Loucy (cell line): Measurements from ENCODE around the gene TACC2.

ENCODE experiments used
- H2AFZ ChIP-seq: fragments of 200-600 bp; sonication (generic); 2 replicates; pipeline ENCODE4 v1.6.0; 2016; ENCODE audit warnings: antibody characterized with exemption, mild to moderate bottlenecking, low read length, moderate library complexity
- H3F3A ChIP-seq: fragments of 200-600 bp; 2 replicates; pipeline ENCODE4 v1.6.0; 2016; ENCODE audit warnings: antibody characterized with exemption, low read depth, mild to moderate bottlenecking
- H3K27me3 ChIP-seq: fragments of 200-600 bp; sonication (generic); 2 replicates; pipeline ENCODE4 v1.6.1; 2014; ENCODE audit warnings: low read length, mild to moderate bottlenecking; ENCODE audit not compliant: insufficient read depth, poor library complexity, severe bottlenecking
- H3K36me3 ChIP-seq: fragments of 200-600 bp; sonication (generic); 2 replicates; pipeline ENCODE4 v1.6.1; 2016; ENCODE audit warnings: low read length; ENCODE audit not compliant: insufficient read depth
- H3K4me1 ChIP-seq: fragments of 200-600 bp; sonication (generic); 2 replicates; pipeline ENCODE4 v1.5.1; 2014; ENCODE audit warnings: low read length, mild to moderate bottlenecking; ENCODE audit not compliant: insufficient read depth, poor library complexity, severe bottlenecking
- H3K4me2 ChIP-seq: fragments of 200-600 bp; sonication (generic); 2 replicates; pipeline ENCODE4 v1.6.0; 2014; ENCODE audit warnings: antibody characterized with exemption, low read length, low read depth, mild to moderate bottlenecking; ENCODE audit not compliant: poor library complexity, severe bottlenecking
- H3K4me3 ChIP-seq: fragments of 200-600 bp; sonication (generic); 2 replicates; pipeline ENCODE4 v1.5.1; 2014; ENCODE audit warnings: low read length, mild to moderate bottlenecking, mixed read lengths; ENCODE audit not compliant: poor library complexity, severe bottlenecking
- H3K79me2 ChIP-seq: fragments of 200-600 bp; sonication (generic); 2 replicates; pipeline ENCODE4 v1.6.1; 2014; ENCODE audit warnings: low read length; ENCODE audit not compliant: insufficient read depth
- H3K9ac ChIP-seq: fragments of 200-600 bp; sonication (generic); 2 replicates; pipeline ENCODE4 v1.6.0; 2014; ENCODE audit warnings: mild to moderate bottlenecking, low read depth, low read length, moderate library complexity; ENCODE audit not compliant: poor library complexity, severe bottlenecking
- H3K9me2 ChIP-seq: fragments of 200-600 bp; sonication (generic); replicated peaks from 2 replicates; pipeline ENCODE4 v1.6.1; 2016; ENCODE audit warnings: low read depth, low read length, mixed read lengths
- H3K9me3 ChIP-seq: fragments of 200-600 bp; sonication (generic); 2 replicates; pipeline ENCODE4 v1.6.1; 2014; ENCODE audit warnings: mild to moderate bottlenecking, antibody characterized with exemption, low read length, low read depth; ENCODE audit not compliant: insufficient read depth
- H4K20me1 ChIP-seq: fragments of 200-600 bp; sonication (generic); 2 replicates; pipeline ENCODE4 v1.6.0; 2014; ENCODE audit warnings: antibody characterized with exemption, low read length, mild to moderate bottlenecking; ENCODE audit not compliant: insufficient read depth, poor library complexity, severe bottlenecking
- EZH2phosphoT487 ChIP-seq: fragments of 200-600 bp; IDR thresholded peaks from 2 replicates; pipeline ENCODE4 v1.6.1; 2018; ENCODE audit warnings: antibody characterized with exemption, mild to moderate bottlenecking, moderate library complexity, borderline replicate concordance
- TF ChIP-seq, protein P1 (sequence below): fragments of 200-600 bp; sonication (generic); conservative IDR thresholded peaks from 2 replicates; pipeline ENCODE4 v1.5.1; 2014; ENCODE audit warnings: mild to moderate bottlenecking, antibody characterized with exemption, low read length

The TACC2 gene

DNA sequence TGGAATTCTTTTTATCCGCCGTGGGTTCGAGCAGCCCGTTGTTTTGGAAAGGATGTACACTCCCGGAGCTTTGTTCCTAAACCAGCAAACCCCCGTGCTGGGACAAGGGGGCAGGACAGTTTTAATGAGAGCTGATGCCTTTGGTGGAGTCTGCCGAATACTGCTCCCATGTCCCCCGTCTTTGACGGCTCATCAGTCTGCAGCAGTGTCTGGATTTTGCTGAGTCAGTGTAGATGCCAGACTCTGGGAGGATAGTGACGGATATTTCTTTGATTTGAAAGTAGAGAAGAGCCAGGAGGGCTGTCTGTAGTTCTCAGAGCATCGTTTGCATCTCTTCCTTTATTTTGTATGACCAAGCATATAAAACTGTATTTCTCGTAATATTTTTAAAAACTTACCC is 207.3 kb downstream of the TACC2 start:
- Histone ChIP-seq H2AFZ (no peak overlapping the region), H3F3A (no peaks in the 10 kb centered on the region), H4K20me1 (no peaks in the 10 kb centered on the region), H3K36me3 (no peaks in the 10 kb centered on the region), H3K4me1 (no peaks in the 10 kb centered on the region), H3K9me2 (no peaks in the 10 kb centered on the region), H3K27me3 (no peaks in the 10 kb centered on the region), H3K4me2 (no peak overlapping the region), H3K79me2 (no peaks in the 10 kb centered on the region), H3K4me3 (no peak overlapping the region), H3K9ac (no peak overlapping the region), H3K9me3 (peaks cover 22% of the 10 kb centered on the region)
- no peak for TF ChIP-seq EZH2phosphoT487
- TF ChIP-seq, protein P1, sequence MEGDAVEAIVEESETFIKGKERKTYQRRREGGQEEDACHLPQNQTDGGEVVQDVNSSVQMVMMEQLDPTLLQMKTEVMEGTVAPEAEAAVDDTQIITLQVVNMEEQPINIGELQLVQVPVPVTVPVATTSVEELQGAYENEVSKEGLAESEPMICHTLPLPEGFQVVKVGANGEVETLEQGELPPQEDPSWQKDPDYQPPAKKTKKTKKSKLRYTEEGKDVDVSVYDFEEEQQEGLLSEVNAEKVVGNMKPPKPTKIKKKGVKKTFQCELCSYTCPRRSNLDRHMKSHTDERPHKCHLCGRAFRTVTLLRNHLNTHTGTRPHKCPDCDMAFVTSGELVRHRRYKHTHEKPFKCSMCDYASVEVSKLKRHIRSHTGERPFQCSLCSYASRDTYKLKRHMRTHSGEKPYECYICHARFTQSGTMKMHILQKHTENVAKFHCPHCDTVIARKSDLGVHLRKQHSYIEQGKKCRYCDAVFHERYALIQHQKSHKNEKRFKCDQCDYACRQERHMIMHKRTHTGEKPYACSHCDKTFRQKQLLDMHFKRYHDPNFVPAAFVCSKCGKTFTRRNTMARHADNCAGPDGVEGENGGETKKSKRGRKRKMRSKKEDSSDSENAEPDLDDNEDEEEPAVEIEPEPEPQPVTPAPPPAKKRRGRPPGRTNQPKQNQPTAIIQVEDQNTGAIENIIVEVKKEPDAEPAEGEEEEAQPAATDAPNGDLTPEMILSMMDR = no peak

DNA sequence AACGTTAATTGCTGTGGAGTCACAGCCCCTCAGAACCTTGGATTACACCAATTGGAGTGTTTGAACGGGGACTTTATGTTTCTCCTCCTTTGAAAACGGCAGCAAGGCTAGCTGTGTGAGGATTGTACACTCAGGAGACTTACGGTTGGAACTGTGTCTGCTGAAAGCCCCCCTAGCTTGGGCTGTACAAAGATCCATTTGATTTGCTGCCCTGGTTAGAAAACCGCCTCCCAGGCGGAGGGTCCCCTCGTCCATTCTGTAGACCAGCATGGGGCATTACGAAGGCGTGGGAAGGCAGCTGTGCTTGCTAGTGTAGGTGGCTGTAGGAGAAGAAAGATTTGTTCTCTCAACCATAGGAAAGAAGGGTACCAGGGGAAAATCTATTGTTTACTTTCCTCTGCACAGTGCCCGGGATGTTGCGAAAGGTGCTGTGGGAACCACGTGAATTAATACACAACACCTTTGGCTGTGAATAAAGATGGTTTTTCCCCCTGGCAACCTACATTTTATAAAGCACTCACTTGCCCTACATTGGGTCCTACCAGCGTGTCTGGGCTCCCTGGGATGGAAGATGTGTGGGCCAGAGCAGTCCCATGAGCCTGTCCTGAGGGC is 208.8 kb downstream of the TACC2 start:
- no peak for TF ChIP-seq EZH2phosphoT487
- TF ChIP-seq, protein P1 = no peak
- Histone ChIP-seq H3K9ac (no peak overlapping the region), H3F3A (no peaks in the 10 kb centered on the region), H3K9me3 (peaks cover 21% of the 10 kb centered on the region), H3K36me3 (no peaks in the 10 kb centered on the region), H3K79me2 (no peaks in the 10 kb centered on the region), H3K4me3 (no peak overlapping the region), H3K4me2 (no peak overlapping the region), H2AFZ (no peak overlapping the region), H3K4me1 (no peaks in the 10 kb centered on the region), H3K27me3 (no peaks in the 10 kb centered on the region), H4K20me1 (no peaks in the 10 kb centered on the region), H3K9me2 (no peaks in the 10 kb centered on the region)

DNA sequence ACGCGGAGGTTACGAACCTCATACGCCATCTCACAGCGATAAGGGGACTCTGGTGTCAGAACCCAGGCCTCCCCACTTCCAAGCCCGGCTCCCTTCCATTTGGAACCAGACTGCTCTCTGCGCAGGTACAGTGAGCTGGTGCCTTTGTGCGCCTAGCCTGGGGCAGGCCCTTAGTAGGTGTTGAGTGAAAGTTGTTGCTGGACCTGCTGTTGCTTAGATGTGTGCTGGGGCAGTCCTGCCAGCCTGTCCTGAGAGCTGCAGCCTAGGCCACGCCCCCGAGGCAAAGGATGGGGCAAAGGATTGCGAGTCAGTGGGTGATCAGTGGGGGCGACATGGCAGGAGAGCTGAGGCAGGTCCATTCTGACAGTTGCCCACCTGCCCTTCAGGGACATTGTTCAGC is 209.7 kb downstream of the TACC2 start:
- Histone ChIP-seq H3K4me2 (no peak overlapping the region), H3K9me2 (no peaks in the 10 kb centered on the region), H4K20me1 (no peaks in the 10 kb centered on the region), H3K9me3 (peaks cover 16% of the 10 kb centered on the region), H2AFZ (no peak overlapping the region), H3K36me3 (no peaks in the 10 kb centered on the region), H3K4me3 (no peak overlapping the region), H3F3A (no peaks in the 10 kb centered on the region), H3K4me1 (no peaks in the 10 kb centered on the region), H3K9ac (no peak overlapping the region), H3K79me2 (no peaks in the 10 kb centered on the region), H3K27me3 (no peaks in the 10 kb centered on the region)
- no peak for TF ChIP-seq EZH2phosphoT487
- TF ChIP-seq, protein P1 = no peak
